ENCODE data around the gene DCTN2. TPM values are rescaled to one million over a fixed set of nuclear protein-coding genes. Genes with fewer than 3 reads are reported as not detected.

DCTN2 gene
- total and polyA plus RNA-seq, 2 donors (not counting 3 experiments of a cell fraction or from before 2014, with no cell fraction given): 146 to 161 TPM

DNA sequence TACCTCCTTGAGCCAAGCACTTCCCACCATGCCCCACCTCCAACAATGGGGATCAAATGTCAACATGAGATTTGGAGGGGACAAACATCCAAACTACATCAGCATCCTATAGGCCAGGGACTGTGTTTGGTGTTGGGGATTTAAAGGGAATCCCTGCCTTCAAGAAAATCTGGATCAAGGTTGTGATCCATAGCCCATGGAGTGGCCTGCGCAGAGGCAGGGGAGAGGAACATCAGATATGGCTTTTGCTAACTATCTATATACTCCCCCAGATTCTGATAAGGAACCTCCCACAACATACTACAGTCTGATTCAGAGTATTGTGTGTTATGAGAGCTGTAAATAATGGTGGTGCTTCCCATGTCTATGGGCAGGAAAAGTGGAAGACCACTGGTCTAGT, 7.9 kb upstream of the DCTN2 start:
- Histone ChIP-seq H3K4me2 (ENCODE audit: insufficient read depth, low read length) (no peak overlapping the region), H3K9ac (replicated peaks; ENCODE audit: extremely low read depth, insufficient read depth, low read length) (no peak overlapping the region), H2AFZ (ENCODE audit: low read depth, low read length) (no peak overlapping the region), H3K27me3 (ENCODE audit: control insufficient read depth in 2 of 2, insufficient read depth in 2 of 2, low read length in 2 of 2) (peaks cover 31 to 38% of the 10 kb centered on the region in 2 experiments), H3K79me2 (ENCODE audit: control insufficient read depth, insufficient read depth, low read length) (no peaks in the 10 kb centered on the region), H3K9me1 (replicated peaks; ENCODE audit: control insufficient read depth, extremely low read depth, insufficient read depth, low read length) (no peaks in the 10 kb centered on the region), H3K27ac (ENCODE audit: insufficient read depth, low read depth, low read length) (no peak overlapping the region), H4K20me1 (replicated peaks; ENCODE audit: control insufficient read depth, extremely low read depth, insufficient read depth, low read length) (no peaks in the 10 kb centered on the region), H3K4me3 (replicated peaks in 1 of 3; ENCODE audit: insufficient read depth in 1 of 3, low read depth in 1 of 3, low read length in 3 of 3) (no peak overlapping the region), H3K9me3 (replicated peaks; ENCODE audit: control insufficient read depth, insufficient read depth, low read length) (no peaks in the 10 kb centered on the region), H3K36me3 (ENCODE audit: control insufficient read depth in 2 of 2, extremely low read depth in 1 of 2, insufficient read depth in 2 of 2, low read length in 2 of 2) (no peaks in the 10 kb centered on the region), H3K4me1 (ENCODE audit: control insufficient read depth, extremely low read depth, insufficient read depth, low read length) (no peaks in the 10 kb centered on the region)
- POLR2A ChIA-PET: no interaction called here
- dilution Hi-C loops (cut with MboI; ENCODE audit: extremely low pct_ligation_motif_present, low sequenced_read_pairs) (no loop called here), intact Hi-C loops (cut with micrococcal nuclease) (no loop called here)
- CTCF ChIA-PET: no interaction called here
- FAIRE-seq: no peak
- no peak for DNase-seq (ENCODE audit: low read depth, low spot score)
- TF ChIP-seq POLR2A (IDR thresholded peaks at IDR 0.05; ENCODE audit: low read depth, low read length) (no peak), GATA2 (IDR thresholded peaks at IDR 0.05; ENCODE audit: insufficient read depth, insufficient read length, low read depth, low read length) (no peak), MYC (IDR thresholded peaks at IDR 0.05; ENCODE audit: low read depth, low read length) (no peak), POLR2AphosphoS5 (IDR thresholded peaks at IDR 0.05; ENCODE audit: insufficient read depth, low read depth, low read length) (no peak), FOS (IDR thresholded peaks at IDR 0.05; ENCODE audit: borderline replicate concordance, insufficient read depth, low read length) (no peak), JUN (IDR thresholded peaks at IDR 0.05; ENCODE audit: borderline replicate concordance, insufficient read depth, insufficient read length, low read depth) (no peak), EZH2 (IDR thresholded peaks at IDR 0.05; ENCODE audit: borderline replicate concordance, low read depth, low read length, severe bottlenecking) (no peak), CTCF (IDR thresholded peaks at IDR 0.05; ENCODE audit: extremely low read depth in 1 of 2, insufficient read depth in 1 of 2, low read depth in 1 of 2, low read length in 2 of 2) (no peak)
- TF ChIP-seq, protein P1, sequence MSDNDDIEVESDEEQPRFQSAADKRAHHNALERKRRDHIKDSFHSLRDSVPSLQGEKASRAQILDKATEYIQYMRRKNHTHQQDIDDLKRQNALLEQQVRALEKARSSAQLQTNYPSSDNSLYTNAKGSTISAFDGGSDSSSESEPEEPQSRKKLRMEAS (IDR thresholded peaks at IDR 0.05; ENCODE audit: insufficient read depth, insufficient read length): no peak
- no TSS peak for BruUV-seq (replicated peaks)

All from endothelial cell of umbilical vein (primary cell).